ENCODE results near the gene TGIF2.
"Not testable (repeated sequence)": the region's sequence is repeated elsewhere in the genome, so short reads cannot be mapped to it uniquely, and the experiment has no call there.

TGIF2 gene

GRCh38 chr20:36547186-36548005, 26.0 kb upstream of the TGIF2 start:
- FAIRE-seq: no peak

GRCh38 chr20:36548006-36548315, 25.4 kb upstream of the TGIF2 start:
- no peak for FAIRE-seq

- FAIRE-seq: no peak
Observed at GRCh38 chr20:36548704-36549627, 24.4 kb upstream of the TGIF2 start.

GRCh38 chr20:36549628-36549941, 23.8 kb upstream of the TGIF2 start:
- FAIRE-seq: no peak

- FAIRE-seq: no peak
Observed at GRCh38 chr20:36549942-36550789, 23.2 kb upstream of the TGIF2 start.

GRCh38 chr20:36550790-36551299, 22.6 kb upstream of the TGIF2 start:
- no peak for FAIRE-seq

GRCh38 chr20:36555248-36555647, 18.1 kb upstream of the TGIF2 start:
- no peak for FAIRE-seq

- FAIRE-seq: no peak
Observed at GRCh38 chr20:36562724-36563123, 10.7 kb upstream of the TGIF2 start.

- FAIRE-seq: no peak
Observed at GRCh38 chr20:36563374-36563773, 10.0 kb upstream of the TGIF2 start.

GRCh38 chr20:36564078-36564725, 9.2 kb upstream of the TGIF2 start:
- FAIRE-seq: not testable (repeated sequence)

GRCh38 chr20:36564726-36565121, 8.7 kb upstream of the TGIF2 start:
- FAIRE-seq: not testable (repeated sequence)

- FAIRE-seq: no peak
Observed at GRCh38 chr20:36565520-36565919, 7.9 kb upstream of the TGIF2 start.

GRCh38 chr20:36569847-36570429, 3.5 kb upstream of the TGIF2 start:
- no peak for FAIRE-seq

GRCh38 chr20:36571564-36572504, 1.6 kb upstream of the TGIF2 start:
- FAIRE-seq: no peak

- FAIRE-seq: no peak
Observed at GRCh38 chr20:36572701-36573102, 695 bp upstream of the TGIF2 start.

GRCh38 chr20:36573798-36574365, 485 bp downstream of the TGIF2 start:
- FAIRE-seq: no peak

GRCh38 chr20:36574366-36575135, 1.2 kb downstream of the TGIF2 start:
- FAIRE-seq: no peak

GRCh38 chr20:36576081-36576445, 2.7 kb downstream of the TGIF2 start:
- no peak for FAIRE-seq

GRCh38 chr20:36578356-36579041, 5.1 kb downstream of the TGIF2 start:
- FAIRE-seq: no peak

Measured in colon (tissue), 2 donors.